Activated CD8-positive, alpha-beta T cell treated with anti-CD3 and anti-CD28 coated beads for 36 hours (primary cell): ENCODE results near the gene ACOT7. TPM values are rescaled to one million over a fixed set of nuclear protein-coding genes. Genes with fewer than 3 reads are reported as not detected.

ENCODE experiments used
- ATAC-seq: fragments of 200-7000 bp; cut with Tn5 transposase; one replicate; pipeline ENCODE4 v1.10.0; 2021; ENCODE audit warnings: mild to moderate bottlenecking, moderate library complexity
- CTCF ChIA-PET: fragments of 350-600 bp; sonication (Branson Sonifier 250); formaldehyde crosslinking; loops from one replicate; lab custom pipeline; 2021; ENCODE audit warnings: antibody characterized with exemption; lab: Charles Lee
- POLR2A ChIA-PET: fragments of 350-600 bp; sonication (Branson Sonifier 250); formaldehyde crosslinking; loops from one replicate; lab custom pipeline; 2021; ENCODE audit warnings: antibody characterized with exemption; lab: Charles Lee
- DNase-seq: peaks from one replicate; pipeline ENCODE4 v3.0.0-alpha.2; 2020
- H3K27ac Mint-ChIP-seq: one replicate; pipeline ENCODE4 v1.8.0; 2021; ENCODE audit warnings: mild to moderate bottlenecking, mixed read lengths
- H3K27me3 Mint-ChIP-seq: one replicate; pipeline ENCODE4 v1.8.0; 2021; ENCODE audit warnings: mixed read lengths
- H3K36me3 Mint-ChIP-seq: one replicate; pipeline ENCODE4 v1.8.0; 2021; ENCODE audit warnings: low read depth, mixed read lengths
- H3K4me1 Mint-ChIP-seq: one replicate; pipeline ENCODE4 v1.8.0; 2021; ENCODE audit warnings: low read depth, mixed read lengths
- H3K4me3 Mint-ChIP-seq: one replicate; pipeline ENCODE4 v1.8.0; 2021; ENCODE audit warnings: mild to moderate bottlenecking, moderate library complexity, mixed read lengths
- H3K9me3 Mint-ChIP-seq: one replicate; pipeline ENCODE4 v1.8.0; 2021; ENCODE audit warnings: mixed read lengths
- intact Hi-C: fragments of 100-400 bp; cut with micrococcal nuclease; formaldehyde crosslinking; loops from one replicate; pipeline ENCODE4 v1.10.0; 2022
- total RNA-seq, 2 experiments: library from RNA; stranded (reverse); gene quantifications; one replicate each; pipeline ENCODE4 v1.2.3, GENCODE V29; 2021
- TF ChIP-seq, protein P1 (sequence below): fragments of 200-600 bp; IDR thresholded peaks from one replicate; pipeline ENCODE4 v1.8.0; 2022; ENCODE audit warnings: antibody characterized with exemption, mild to moderate bottlenecking

ACOT7 gene
- total RNA-seq, 2 experiments from 2014 or later: 80.4 to 86.7 TPM

GRCh38 chr1:6257541-6258069, 136.0 kb downstream of the ACOT7 start:
- ChIA-PET POLR2A (no interaction called here), CTCF (interaction anchor here (5.5 kb wide), 1 partner anchor 11 kb away, joined by 42 read pairs; no protein-coding TSS in a partner anchor)
- no peak for ATAC-seq
- intact Hi-C loops: no loop called here
- Mint-ChIP-seq H3K4me1 (peaks cover 4% of the 10 kb centered on the region), H3K9me3 (no peaks in the 10 kb centered on the region), H3K27ac (no peak overlapping the region), H3K4me3 (no peak overlapping the region), H3K27me3 (peaks cover 16% of the 10 kb centered on the region), H3K36me3 (no peaks in the 10 kb centered on the region)
- DNase-seq: no peak
- TF ChIP-seq, protein P1, sequence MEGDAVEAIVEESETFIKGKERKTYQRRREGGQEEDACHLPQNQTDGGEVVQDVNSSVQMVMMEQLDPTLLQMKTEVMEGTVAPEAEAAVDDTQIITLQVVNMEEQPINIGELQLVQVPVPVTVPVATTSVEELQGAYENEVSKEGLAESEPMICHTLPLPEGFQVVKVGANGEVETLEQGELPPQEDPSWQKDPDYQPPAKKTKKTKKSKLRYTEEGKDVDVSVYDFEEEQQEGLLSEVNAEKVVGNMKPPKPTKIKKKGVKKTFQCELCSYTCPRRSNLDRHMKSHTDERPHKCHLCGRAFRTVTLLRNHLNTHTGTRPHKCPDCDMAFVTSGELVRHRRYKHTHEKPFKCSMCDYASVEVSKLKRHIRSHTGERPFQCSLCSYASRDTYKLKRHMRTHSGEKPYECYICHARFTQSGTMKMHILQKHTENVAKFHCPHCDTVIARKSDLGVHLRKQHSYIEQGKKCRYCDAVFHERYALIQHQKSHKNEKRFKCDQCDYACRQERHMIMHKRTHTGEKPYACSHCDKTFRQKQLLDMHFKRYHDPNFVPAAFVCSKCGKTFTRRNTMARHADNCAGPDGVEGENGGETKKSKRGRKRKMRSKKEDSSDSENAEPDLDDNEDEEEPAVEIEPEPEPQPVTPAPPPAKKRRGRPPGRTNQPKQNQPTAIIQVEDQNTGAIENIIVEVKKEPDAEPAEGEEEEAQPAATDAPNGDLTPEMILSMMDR: no peak

GRCh38 chr1:6256645-6257044, 136.9 kb downstream of the ACOT7 start:
- ChIA-PET POLR2A (no interaction called here), CTCF (interaction anchor here (5.5 kb wide), 1 partner anchor 10 kb away, joined by 42 read pairs; no protein-coding TSS in a partner anchor)
- H3K4me1 Mint-ChIP-seq: peaks cover 4% of the 10 kb centered on the region
- ATAC-seq: no peak
- no peak overlapping the region for H3K27ac Mint-ChIP-seq
- DNase-seq: no peak
- H3K27me3 Mint-ChIP-seq: peaks cover 16% of the 10 kb centered on the region
- TF ChIP-seq, protein P1: no peak
- no peaks in the 10 kb centered on the region for H3K9me3 Mint-ChIP-seq
- no peak overlapping the region for H3K4me3 Mint-ChIP-seq
- H3K36me3 Mint-ChIP-seq: no peaks in the 10 kb centered on the region
- intact Hi-C loops: no loop called here

GRCh38 chr1:6254691-6255090, 138.9 kb downstream of the ACOT7 start:
- TF ChIP-seq, protein P1: no peak
- DNase-seq: no peak
- H3K27me3 Mint-ChIP-seq: peaks cover 26% of the 10 kb centered on the region
- ATAC-seq: no peak
- no peaks in the 10 kb centered on the region for H3K36me3 Mint-ChIP-seq
- H3K4me1 Mint-ChIP-seq: peaks cover 2% of the 10 kb centered on the region
- no peak overlapping the region for H3K27ac Mint-ChIP-seq
- ChIA-PET CTCF (interaction anchor here (5.5 kb wide), 1 partner anchor 8 kb away, joined by 42 read pairs; no protein-coding TSS in a partner anchor), POLR2A (no interaction called here)
- intact Hi-C loops: no loop called here
- no peaks in the 10 kb centered on the region for H3K9me3 Mint-ChIP-seq
- H3K4me3 Mint-ChIP-seq: no peak overlapping the region

DNA sequence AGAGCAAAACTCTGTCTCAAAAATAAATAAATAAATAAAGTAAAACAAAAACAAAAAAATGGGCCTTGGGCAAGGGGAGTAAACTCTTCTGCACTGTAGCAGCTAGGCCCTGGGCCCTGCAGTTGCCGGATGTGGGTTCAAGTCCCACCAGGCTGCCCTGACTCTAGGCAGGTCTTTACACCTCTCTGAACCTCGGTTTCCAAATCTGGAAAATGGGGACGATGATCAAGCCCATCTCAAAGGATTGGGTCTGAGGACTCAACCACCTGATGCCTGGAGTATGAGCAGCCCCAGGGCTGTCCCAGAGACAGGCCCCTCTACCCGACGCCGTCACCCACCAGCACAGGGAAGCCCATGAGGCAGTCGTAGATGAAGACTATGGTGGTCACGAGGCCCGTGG, 140.2 kb downstream of the ACOT7 start:
- DNase-seq (no peak), ATAC-seq (no peak)
- TF ChIP-seq, protein P1: no peak
- no peak overlapping the region for H3K27ac Mint-ChIP-seq
- no peaks in the 10 kb centered on the region for H3K36me3 Mint-ChIP-seq
- no peaks in the 10 kb centered on the region for H3K9me3 Mint-ChIP-seq
- H3K4me1 Mint-ChIP-seq: no peaks in the 10 kb centered on the region
- no peak overlapping the region for H3K4me3 Mint-ChIP-seq
- ChIA-PET CTCF (no interaction called here), POLR2A (no interaction called here)
- H3K27me3 Mint-ChIP-seq: peaks cover 21% of the 10 kb centered on the region
- intact Hi-C loops: no loop called here

GRCh38 chr1:6252374-6252710, 141.2 kb downstream of the ACOT7 start:
- Mint-ChIP-seq H3K9me3 (no peaks in the 10 kb centered on the region), H3K36me3 (no peaks in the 10 kb centered on the region), H3K4me3 (no peak overlapping the region), H3K4me1 (no peaks in the 10 kb centered on the region), H3K27ac (no peak overlapping the region), H3K27me3 (peaks cover 27% of the 10 kb centered on the region)
- TF ChIP-seq, protein P1: no peak
- POLR2A ChIA-PET: interaction anchor here (1.3 kb wide), 1 partner anchor 16 kb away, joined by 3 read pairs; no protein-coding TSS in a partner anchor
- no peak for DNase-seq
- intact Hi-C loops: no loop called here
- CTCF ChIA-PET: no interaction called here
- ATAC-seq: no peak
